Activated CD8-positive, alpha-beta memory T cell treated with anti-CD3 and anti-CD28 coated beads for 36 hours (primary cell): ENCODE measurements around the gene RXYLT1. TPM values are rescaled to one million over a fixed set of nuclear protein-coding genes. Genes with fewer than 3 reads are reported as not detected.

Experiments used
- CTCF ChIA-PET: fragments of 350-600 bp; sonication (Branson Sonifier 250); formaldehyde crosslinking; loops from one replicate; lab custom pipeline; 2021; ENCODE audit warnings: antibody characterized with exemption; lab: Charles Lee
- POLR2A ChIA-PET: fragments of 350-600 bp; sonication (Branson Sonifier 250); formaldehyde crosslinking; loops from one replicate; lab custom pipeline; 2021; ENCODE audit warnings: antibody characterized with exemption; lab: Charles Lee
- total RNA-seq, 2 experiments: library from RNA; stranded (reverse); gene quantifications; one replicate each; pipeline ENCODE4 v1.2.3, GENCODE V29; 2021

Gene RXYLT1
- total RNA-seq, 2 experiments from 2014 or later, result 32.9 to 34.6 TPM

- CTCF ChIA-PET, result no interaction called here
- POLR2A ChIA-PET, result no interaction called here
Observed at GRCh38 chr12:63795032-63795687, 15.5 kb downstream of the RXYLT1 start.

GRCh38 chr12:63795944-63796343 is 16.2 kb downstream of the RXYLT1 start:
- ChIA-PET CTCF (no interaction called here), POLR2A (no interaction called here)

GRCh38 chr12:63802012-63802608 is 22.4 kb downstream of the RXYLT1 start:
- POLR2A ChIA-PET, result no interaction called here
- CTCF ChIA-PET, result interaction anchor here (1.0 to 1.2 kb wide), 2 partner anchors 10 to 11 kb away, joined by 3 read pairs; no protein-coding TSS in a partner anchor

- CTCF ChIA-PET, result no interaction called here
- POLR2A ChIA-PET, result no interaction called here
Observed at GRCh38 chr12:63804746-63805145, 25.0 kb downstream of the RXYLT1 start.

GRCh38 chr12:63805704-63806672 is 26.3 kb downstream of the RXYLT1 start:
- ChIA-PET CTCF (no interaction called here), POLR2A (no interaction called here)

- ChIA-PET POLR2A (no interaction called here), CTCF (no interaction called here)
Observed at GRCh38 chr12:63808631-63809030, 28.9 kb downstream of the RXYLT1 start.

GRCh38 chr12:63809566-63809965 is 29.9 kb downstream of the RXYLT1 start:
- CTCF ChIA-PET, result no interaction called here
- POLR2A ChIA-PET, result no interaction called here

GRCh38 chr12:63811334-63811733 is 31.6 kb downstream of the RXYLT1 start:
- ChIA-PET POLR2A (no interaction called here), CTCF (interaction anchor here (0.6 kb wide), 1 partner anchor 703 kb away, joined by 4 read pairs; no protein-coding TSS in a partner anchor)

- CTCF ChIA-PET, result interaction anchor here (0.6 kb wide), 1 partner anchor 703 kb away, joined by 4 read pairs; no protein-coding TSS in a partner anchor
- POLR2A ChIA-PET, result no interaction called here
Observed at GRCh38 chr12:63811755-63812154, 32.0 kb downstream of the RXYLT1 start.

- CTCF ChIA-PET, result no interaction called here
Observed at GRCh38 chr12:63814146-63814772, 34.5 kb downstream of the RXYLT1 start.

GRCh38 chr12:63815482-63815852 is 35.8 kb downstream of the RXYLT1 start:
- POLR2A ChIA-PET, result interaction anchor here (0.6 kb wide), 1 partner anchor 24 kb away, joined by 3 read pairs; no protein-coding TSS in a partner anchor
- CTCF ChIA-PET, result no interaction called here

More at GRCh38 chr12:63814146-63814772, 34.5 kb downstream of the RXYLT1 start:
- POLR2A ChIA-PET, result interaction anchor here (0.7 kb wide), 2 partner anchors 34 to 71 kb away, joined by 5 read pairs; no protein-coding TSS in a partner anchor

- CTCF ChIA-PET, result interaction anchor here (1.0 kb wide), 1 partner anchor 20 kb away, joined by 3 read pairs; no protein-coding TSS in a partner anchor
- POLR2A ChIA-PET, result no interaction called here
Observed at GRCh38 chr12:63816031-63816430, 36.3 kb downstream of the RXYLT1 start.

GRCh38 chr12:63820427-63820826 is 40.7 kb downstream of the RXYLT1 start:
- POLR2A ChIA-PET, result no interaction called here
- CTCF ChIA-PET, result no interaction called here

- POLR2A ChIA-PET, result no interaction called here
- CTCF ChIA-PET, result interaction anchor here (1.3 to 1.4 kb wide), 2 partner anchors 23 to 434 kb away, joined by 3 to 4 read pairs; partner anchors contain the start of gene SRGAP1
Observed at GRCh38 chr12:63821781-63822251, 42.1 kb downstream of the RXYLT1 start.

GRCh38 chr12:63822352-63822751 is 42.6 kb downstream of the RXYLT1 start:
- ChIA-PET POLR2A (no interaction called here), CTCF (interaction anchor here (1.3 to 1.4 kb wide), 2 partner anchors 22 to 434 kb away, joined by 3 to 4 read pairs; partner anchors contain the start of gene SRGAP1)

GRCh38 chr12:63823040-63823439 is 43.3 kb downstream of the RXYLT1 start:
- ChIA-PET CTCF (no interaction called here), POLR2A (no interaction called here)

- CTCF ChIA-PET, result no interaction called here
- POLR2A ChIA-PET, result no interaction called here
Observed at GRCh38 chr12:63826006-63826585, 46.4 kb downstream of the RXYLT1 start.

- ChIA-PET CTCF (interaction anchor here (1.2 kb wide), 1 partner anchor 10 kb away, joined by 4 read pairs; no protein-coding TSS in a partner anchor), POLR2A (no interaction called here)
Observed at GRCh38 chr12:63828867-63829266, 49.2 kb downstream of the RXYLT1 start.
